HG02759 (cell line): ENCODE data around the gene BMF.
"Not testable (repeated sequence)": the region's sequence is repeated elsewhere in the genome, so short reads cannot be mapped to it uniquely, and the experiment has no call there.

Source experiments
- ATAC-seq: cut with Tn5 transposase; IDR thresholded peaks from one replicate; pipeline ENCODE4 v1.9.1; 2021; ENCODE audit warnings: mild to moderate bottlenecking, moderate library complexity; ENCODE audit not compliant: unreplicated experiment

The BMF gene

DNA sequence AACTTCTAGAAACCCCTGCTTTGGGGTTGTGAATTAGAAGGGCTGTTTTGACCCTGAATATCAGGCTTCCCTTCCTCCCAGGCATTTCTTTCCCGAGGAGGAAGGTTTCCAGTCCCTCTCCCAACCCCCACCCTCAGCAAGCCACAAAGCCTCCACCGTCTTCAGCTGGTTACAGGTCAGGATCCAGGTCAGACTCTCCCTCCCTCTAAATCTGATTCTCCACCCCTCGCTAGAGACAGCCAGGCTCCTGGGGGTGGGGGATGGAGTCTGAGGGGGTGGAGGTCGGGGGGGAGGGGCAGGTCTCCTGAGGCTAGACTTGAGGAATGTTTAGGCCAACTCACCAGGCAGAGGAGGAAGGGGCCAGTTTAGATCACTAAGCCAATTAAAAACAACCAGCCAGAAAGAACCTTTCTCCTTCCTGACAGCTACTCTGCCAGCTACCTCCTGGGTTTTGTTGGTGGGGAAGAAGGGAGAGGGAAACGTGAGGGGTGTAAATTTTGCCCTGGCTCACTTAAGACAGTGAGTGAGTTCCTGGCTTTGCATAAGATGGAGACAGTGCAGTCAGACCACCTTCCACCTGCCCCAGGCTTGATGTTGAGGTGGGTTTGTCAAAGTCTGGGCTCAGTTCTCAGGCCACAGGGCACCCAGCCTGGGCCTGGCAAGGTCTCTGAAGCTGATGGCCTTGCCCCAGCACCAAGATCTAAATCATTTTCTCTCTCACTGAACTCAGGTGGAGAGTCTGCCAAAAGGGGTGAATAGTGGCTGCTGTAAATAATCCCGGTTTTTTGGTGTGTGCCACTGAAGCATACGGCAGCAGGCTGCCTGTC, 19.5 kb downstream of the BMF start:
- ATAC-seq, result no peak

DNA sequence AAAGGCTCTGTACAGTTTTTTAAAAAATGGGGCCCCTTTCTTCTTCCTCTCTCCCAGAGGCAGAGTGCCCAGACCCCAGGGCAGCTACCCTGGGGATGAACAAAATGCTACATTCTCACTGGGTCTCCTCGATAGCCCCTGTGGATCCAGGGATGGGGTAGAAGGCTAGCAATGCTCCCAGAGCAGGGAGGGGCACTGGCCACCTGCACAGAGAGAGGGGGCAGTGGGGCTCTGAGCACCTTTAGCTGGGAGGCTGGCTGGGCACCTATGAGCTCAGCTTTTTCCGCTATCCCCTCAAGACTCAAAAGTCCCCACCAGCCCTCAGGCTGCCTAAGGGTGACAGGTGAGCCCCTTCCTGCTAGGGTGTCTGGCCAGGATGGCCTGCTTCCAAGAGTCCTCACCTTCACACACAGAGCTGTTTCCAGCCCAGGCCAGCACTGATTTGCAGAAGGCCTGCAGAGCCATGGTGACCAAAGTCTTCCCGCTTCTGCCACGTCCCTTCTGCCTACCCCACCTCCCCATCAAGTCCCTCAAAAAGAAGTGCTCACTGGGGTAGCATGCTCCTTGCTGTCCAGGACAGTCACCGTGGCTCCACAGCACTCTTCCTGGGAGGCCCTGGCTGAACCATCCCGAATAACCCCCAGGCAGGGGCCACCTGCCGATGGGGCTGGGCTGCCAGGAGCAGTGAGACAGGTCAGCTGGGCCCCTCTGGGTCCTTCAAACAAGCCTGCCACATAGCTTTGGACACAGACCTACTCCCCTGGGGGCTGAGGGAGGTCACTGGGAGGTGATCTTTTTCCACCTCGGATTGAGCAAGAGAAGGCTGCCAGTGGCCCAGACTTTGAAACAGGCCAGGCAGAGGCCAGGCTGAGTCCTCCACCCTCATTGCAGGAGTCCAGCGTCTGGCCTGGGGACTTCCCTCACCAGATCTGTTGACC, 20.4 kb downstream of the BMF start:
- ATAC-seq, result no peak

DNA sequence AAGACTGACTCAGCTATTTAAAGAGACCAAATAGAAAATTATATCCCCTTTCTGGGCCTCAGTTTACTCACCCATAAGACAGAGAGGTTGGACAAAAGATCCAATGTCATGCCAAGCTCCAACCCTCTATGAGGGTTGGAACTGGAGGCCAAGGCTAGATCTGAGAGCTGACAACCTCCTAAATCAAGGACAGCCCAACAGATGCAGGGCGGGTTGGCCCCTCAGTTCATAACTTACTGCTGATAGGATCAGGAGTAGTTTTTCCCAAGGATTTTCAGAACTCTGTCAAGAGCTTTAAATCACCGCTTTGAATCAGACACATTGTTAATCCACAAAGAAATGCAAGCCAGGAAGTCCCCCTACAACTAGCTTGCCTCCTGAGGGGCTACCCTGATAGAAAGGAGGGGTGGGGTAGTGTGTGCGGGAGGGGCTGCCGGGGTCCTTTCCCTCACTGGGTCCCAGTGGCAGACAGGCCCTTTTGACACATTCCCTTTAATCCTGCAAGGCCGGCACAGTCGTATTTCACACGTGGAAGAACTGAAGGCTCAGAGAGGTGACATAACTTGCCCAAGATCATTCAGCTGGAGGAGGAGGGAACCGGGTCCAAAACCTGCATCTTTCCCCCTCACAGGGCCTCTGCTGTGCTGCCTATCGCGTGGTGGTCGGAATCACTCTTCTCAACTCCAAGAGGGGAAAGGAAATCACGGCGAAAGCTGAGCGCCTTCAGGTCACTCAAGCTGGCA, 21.4 kb downstream of the BMF start:
- no peak for ATAC-seq

DNA sequence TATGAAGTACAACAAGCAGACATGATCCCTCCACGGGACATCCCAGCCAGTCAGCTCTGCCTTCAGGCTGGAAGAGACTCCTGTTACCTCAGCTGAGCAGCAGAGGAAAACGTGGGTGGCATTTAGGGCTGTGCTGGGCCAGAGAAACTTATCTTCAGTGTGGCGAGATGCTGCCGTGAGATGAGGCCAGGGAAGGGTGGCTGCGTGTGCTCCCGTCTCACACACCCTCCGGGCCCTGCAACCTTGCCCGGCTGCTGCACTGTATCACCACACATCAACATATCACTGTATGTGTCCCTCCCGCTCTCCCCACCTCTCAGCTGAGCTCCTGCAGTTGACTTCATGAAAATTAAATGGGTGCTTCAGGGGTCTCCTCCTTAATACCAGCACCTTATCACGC, 23.4 kb downstream of the BMF start:
- ATAC-seq, result no peak

DNA sequence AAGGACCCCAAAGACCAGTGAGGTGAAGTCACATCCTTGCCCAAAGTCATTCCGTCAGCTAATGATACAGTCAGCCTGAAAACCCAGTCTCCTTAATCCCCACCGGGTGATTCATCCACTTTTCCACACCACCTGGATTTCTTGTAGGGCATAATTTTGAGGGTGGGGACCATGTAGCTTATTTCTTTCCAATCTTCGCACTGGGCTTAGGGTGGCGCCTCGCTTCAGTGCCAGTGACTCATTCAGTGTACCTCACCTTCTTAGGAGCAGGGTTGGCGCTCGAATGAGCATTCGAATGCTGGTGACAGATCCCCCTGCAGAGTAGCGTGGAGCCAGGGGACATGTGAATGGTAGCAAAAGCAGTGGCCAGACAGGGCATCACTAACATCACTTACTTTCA, 24.0 kb downstream of the BMF start:
- ATAC-seq, result no peak

DNA sequence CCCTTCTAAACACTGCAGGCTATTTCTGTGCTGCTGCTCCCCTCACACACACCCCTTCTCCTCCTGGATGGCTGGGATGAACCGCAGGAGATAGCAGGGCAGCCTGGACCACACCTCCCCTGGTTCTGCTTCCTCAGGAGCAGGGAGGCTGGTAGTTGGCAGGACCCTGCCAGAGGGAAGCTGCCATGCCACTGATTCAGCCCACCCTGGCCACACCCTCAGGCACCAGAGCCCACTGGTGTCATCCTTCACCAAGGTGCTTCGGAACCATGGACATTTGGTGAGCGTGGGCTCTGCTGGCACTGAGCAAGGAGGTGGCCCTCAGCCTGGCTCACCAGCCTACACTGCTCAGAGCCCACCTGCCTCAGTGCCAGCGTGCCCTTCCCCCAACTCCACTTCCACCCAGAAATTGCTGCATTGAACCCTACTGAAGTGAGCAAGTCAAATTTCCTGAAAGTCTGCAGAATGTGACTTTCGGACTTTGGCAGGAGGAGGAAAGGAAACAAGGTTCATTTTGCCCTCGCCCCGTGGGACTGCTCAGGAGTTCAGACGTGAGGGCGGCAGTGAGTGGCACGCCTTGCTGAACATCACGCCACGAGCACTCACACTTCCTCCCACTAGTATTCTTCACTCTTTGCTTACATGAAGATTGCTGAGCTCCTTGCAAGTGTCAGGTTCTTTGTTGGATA, 26.3 kb downstream of the BMF start:
- ATAC-seq, result no peak

DNA sequence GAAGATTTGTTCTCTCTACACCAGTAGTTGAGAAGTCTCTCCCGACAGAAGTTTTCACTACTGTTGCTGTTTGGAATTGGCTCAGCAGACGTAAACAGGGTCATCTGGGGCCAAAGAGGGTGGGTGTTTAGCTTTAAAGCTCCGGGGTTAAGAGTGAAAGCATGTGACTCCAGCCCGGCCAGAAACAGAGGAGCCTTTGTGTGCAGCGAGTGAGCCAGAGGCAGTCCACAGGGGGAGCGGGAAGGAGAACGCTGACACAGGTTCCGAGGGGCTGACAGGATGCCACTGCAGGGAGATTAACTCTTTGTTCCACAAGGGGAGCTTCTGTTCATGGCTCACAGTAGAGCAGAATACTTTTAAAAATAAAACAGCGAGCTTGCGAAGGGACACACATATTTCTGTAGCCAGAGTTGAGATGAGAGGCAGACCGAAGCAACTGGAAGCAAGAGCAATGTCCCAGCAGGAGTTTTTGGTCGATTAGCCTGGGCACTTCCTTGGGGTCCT, 26.9 kb downstream of the BMF start:
- no peak for ATAC-seq

DNA sequence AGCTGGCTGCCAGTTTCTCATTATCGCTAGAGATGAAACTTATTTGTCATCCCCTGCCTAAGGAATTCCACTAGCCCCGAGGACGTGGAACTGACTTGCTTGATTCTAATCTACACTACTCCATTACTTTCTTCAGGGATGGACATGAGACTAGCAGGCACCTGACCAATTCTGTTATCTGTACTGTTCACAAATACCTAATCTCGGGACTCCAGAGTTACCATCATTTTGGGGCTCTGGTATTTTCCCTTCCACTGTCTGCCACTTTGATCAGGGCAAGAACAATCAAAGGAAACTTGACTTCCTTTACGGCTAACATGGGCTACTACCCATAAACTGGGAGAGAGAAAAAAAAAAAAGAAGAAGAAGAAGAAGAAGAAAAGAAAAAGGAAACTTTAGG, 27.8 kb downstream of the BMF start:
- no peak for ATAC-seq

DNA sequence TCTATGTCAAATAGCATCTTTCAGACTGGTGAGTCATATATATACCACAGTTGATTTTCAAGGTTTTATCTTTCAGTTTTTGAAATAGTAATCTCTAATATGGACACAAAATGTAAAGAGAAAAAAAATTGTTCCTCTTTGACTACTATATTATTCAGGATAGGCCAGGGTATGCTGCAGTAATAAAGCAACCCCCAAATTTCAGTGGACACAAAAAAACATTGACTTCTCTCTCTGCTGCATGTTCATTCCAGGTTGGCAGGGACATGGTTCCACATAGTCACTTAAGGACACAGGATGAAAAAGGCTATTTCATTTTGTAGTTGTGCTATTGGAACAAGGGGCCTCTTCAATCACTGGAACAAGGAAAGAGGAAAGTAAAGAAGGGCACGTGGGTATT, 28.6 kb downstream of the BMF start:
- no peak for ATAC-seq

DNA sequence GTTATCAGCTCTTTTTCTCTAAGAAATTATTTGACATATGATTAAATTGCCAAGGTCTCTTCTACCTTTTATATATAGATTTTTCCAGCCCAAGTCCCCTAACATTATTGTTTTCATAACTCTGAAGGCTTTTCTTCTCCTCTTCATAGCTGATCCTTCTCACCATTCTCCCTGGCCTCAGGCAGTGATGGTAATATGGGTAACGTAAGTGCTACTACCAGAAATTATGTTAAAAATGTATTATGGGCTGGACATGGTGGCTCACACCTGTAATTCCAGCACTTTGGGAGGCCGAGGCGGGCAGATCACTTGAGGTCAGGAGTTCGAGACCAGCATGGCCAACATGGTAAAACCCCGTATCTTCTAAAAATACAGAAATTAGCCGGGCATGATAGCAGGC, 29.2 kb downstream of the BMF start:
- no peak for ATAC-seq

DNA sequence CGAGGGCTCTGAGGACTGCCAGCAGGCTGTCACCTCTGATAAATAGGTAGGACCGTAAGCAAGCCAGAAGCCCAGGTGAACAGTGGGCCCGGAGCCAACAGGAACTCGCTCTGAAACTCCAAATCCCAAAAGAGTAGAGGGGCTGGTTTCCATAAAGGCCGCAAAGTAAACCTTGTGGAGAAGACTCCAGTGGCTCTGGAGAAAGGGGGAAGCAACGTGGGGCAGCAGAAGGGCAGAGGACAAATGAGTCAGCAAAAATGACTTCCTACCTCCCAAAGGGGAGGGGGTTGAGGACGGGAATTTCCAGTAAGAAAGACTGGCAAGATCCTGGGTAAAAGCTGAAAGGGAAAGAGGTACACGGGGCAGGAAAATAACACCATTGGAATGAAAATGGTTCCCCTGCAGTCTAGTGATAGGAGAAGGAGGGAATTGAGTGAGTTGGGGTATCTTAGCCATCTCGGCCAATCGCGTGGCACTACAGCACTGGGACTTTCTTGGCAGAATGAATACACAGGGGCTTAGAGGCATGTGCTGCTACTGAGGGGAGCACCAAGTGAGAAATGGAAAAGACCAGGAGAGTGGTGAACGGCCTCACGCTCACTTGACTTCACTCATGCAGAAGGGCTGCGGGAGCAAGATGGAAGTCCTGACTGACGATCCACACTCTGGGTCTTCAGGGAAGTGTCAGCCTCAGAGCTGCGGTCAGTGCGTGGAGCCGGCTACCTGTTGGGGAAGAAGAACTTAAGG, 33.2 kb downstream of the BMF start:
- ATAC-seq, result no peak

DNA sequence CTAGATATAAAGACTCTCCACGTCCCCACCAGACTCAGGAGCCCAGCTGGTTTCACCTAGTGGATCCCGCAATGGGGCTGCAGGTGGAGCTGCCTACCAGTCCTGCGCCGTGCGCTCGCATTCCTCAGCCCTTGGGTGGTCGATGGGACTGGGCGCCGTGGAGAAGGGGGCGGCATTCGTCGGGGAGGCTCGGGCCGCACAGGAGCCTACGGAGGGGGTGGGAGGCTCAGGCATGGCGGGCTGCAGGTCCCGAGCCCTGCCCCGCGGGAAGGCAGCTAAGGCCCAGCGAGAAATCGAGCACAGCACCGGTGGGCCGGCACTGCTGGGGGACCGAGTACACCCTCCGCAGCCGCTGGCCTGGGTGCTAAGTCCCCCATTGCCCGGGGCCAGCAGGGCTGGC, 34.0 kb downstream of the BMF start:
- ATAC-seq, result not testable (repeated sequence)

DNA sequence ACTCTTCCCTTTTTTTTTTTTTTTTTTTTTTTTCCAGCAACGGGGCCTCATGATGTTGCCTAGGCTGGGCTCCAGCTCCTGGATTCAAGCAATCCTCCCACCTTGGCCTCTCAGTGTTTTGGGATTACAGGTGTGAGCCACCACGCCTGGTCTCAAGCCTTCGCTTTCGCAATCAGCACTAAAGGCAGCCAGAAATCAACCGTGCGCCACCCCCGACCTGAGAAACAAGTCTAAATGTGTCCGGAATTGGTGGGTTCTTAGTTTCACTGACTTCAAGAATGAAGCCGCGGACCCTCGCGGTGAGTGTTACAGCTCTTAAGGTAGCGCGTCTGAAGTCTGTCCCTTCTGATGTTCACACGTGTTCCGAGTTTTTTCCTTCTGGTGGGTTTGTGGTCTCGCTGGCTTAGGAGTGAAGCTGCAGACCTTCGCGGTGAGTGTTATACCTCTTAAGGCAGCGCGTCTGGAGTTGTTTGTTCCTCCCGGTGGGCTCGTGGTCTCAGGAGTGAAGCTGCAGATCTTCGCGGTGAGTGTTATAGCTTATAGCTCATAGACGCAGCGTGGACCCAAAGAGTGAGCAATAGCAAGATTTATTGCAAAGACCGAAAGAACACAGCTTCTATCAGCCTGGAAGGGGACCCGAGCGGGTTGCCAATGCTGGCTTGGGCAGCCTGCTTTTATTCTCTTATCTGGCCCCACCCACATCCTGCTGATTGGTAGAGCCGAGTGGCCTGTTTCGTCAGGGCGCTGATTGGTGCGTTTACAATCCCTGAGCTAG, 34.8 kb downstream of the BMF start:
- ATAC-seq, result not testable (repeated sequence)

DNA sequence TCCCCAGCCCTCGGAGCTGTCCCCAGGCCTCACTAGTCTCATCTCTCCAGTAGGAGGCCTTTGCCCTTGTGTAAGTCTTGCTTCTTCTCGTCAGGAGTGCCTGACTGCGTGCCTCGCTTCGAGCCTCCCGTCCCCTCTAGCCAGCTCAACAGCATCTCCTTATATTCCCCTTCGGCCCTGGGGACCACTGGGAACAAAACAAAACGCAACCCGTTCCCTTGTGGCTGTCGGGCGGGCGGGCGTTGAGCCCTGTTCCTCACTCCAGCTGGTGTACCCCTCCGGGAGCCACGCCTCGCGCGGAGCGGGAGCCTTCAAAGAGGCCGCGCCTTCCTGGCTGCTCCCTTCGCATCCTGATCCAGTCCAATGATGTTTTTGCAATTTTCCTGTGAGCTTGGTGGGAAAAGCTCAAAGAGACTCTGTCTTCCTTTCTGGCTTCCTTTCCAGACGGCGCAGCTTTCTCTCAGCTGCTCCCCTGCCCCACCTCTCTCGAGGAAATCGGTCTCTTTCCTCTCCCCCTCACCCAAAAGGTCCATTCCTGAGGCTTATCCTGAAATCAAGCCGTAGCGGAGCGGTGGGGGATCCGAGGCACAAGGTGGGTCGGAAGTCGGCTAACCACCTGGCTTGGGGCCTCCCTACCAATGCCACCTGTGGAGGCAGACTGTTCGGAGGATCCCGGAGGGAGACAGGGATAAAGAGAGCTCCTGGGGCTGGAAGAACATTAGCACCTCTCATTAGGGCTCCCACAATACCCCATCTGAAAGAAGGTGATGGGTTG, 36.3 kb downstream of the BMF start:
- no peak for ATAC-seq

DNA sequence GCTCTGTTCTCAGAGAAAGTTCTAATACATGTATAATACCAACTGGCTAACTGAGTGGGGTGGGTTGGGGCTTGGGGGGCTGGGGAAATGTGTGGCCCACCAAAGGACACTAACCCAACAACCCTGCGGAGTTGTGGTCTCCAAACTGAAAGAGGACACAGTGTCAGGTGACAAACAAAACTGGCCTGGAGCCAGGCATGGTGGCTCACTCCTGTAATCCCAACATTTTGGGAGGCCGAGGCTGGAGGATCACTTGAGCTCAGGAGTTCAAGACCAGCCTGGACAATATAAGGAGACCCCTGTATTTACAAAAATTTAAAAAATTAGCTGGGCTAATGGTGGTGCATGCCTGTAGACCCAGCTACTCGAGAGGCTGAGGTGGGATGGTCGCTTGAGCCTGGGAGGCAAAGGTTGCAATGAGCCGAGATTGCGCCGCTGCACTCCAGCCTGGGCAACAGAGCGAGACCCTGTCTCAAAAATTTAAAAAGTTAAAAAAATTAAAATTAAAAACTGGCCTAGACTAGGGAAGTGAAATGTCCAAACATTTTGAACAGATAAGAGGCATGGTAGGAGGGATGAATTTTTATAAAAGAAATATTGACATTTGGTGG, 38.0 kb downstream of the BMF start:
- ATAC-seq, result no peak

DNA sequence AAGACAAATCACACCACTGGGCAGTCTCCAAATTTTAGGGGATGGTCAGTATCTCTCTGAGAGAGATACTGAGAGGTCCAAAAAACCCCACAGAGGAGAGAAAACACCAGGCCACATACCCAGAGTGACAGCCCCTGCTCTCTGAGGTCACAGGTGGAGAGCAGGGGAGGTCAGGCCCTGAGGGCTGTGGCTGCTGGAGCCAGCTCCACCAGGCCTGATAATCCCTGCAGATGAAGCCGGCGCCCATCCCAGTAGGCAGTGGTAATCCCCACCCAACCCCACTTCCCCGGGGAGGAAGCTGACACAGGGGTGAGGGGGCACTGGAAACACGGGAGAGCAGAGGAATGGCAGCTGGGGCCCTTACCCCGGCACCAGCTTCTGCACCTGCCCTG, 38.5 kb downstream of the BMF start:
- peak; percentile 7 for ATAC-seq

DNA sequence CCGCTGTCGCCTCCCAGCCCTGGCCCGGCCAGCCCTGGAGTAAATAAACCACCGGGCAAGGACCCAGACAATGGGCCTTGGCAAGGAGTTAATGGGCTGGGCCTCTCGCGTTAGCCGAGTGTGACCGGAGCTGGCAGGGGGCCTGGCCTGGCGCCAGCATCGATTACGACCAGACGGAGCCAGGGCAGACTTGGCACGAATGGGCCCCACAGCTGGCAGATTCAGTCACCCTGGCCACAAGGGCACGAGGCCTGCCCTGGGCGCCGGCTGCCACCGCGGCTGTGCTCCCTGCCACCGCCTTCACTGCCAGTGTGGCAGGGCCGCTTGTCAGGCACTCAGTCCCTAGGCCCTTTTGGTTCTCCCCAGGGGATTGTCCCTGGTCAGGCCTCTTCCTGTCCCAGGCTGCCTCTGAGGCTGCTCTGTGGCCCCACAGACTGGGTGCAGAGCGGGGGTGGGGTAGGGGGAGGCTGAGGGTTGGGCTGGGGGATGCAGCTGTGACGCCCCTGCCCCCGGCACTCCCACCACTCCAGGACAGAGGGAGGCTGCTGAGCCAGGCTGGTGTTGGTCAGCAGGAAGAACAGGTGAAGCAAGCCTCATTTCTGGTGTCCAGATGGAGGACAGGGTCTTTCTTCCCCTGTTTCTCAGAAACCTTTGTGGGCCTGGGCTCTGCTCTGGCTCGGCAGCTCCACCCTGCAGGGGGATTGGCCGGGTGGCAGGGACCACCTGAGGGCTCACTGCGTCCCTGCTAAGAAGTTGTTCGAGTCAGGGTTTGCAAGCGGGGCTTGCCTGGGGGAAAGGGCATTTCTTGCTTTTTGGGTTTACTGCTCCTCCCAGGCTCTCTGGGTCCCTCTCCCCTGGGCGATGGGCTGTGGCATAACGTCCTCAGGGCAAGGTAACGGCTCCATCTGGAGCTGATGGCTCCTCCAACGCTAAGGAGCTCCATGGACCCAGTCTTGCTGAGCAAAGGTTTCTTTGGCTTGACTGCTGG, 39.2 kb downstream of the BMF start:
- peak; percentile 76 for ATAC-seq
